K562 (cell line): ENCODE results near the gene KIF6.

Source experiments
- CTCF ChIP-seq, 3 experiments: IDR thresholded peaks in 2 of 3; conservative IDR thresholded peaks in 1 of 3; 2 replicates each; pipeline ENCODE4 v1.5.1; 2011 to 2012; ENCODE audit warnings: low read length in 3 of 3, mild to moderate bottlenecking in 3 of 3, control low read depth in 2 of 3, improper control_type of control experiment in 1 of 3, inconsistent platforms in 1 of 3, low read depth in 1 of 3, mixed read lengths in 1 of 3, moderate library complexity in 1 of 3; ENCODE audit not compliant: insufficient read depth in 2 of 3
- EZH2 ChIP-seq: IDR thresholded peaks from 2 replicates; pipeline ENCODE4 v1.6.1; 2012; ENCODE audit warnings: low read depth, mild to moderate bottlenecking, inconsistent platforms, low read length, borderline replicate concordance
- KDM2B ChIP-seq: fragments of 250-450 bp; sonication (Bioruptor Pico); IDR thresholded peaks from 2 replicates; pipeline ENCODE4 v1.8.0; 2021; ENCODE audit warnings: mild to moderate bottlenecking, moderate library complexity
- LEF1 ChIP-seq: fragments of 450-650 bp; IDR thresholded peaks from 2 replicates; pipeline ENCODE4 v1.6.1; 2016; ENCODE audit warnings: mild to moderate bottlenecking
- MAZ ChIP-seq, 2 experiments: fragments of 450-650 bp in 1 of 2; sonication (generic) in 1 of 2; formaldehyde crosslinking; IDR thresholded peaks in 1 of 2; conservative IDR thresholded peaks in 1 of 2; 2 replicates each; pipeline versions ENCODE4 v1.4.0 to v1.5.0; 2020; ENCODE audit warnings: mild to moderate bottlenecking in 1 of 2, missing genetic modification reagents in 1 of 2
- TRIM28 ChIP-seq: fragments of 450-650 bp; IDR thresholded peaks from 2 replicates; pipeline ENCODE4 v1.6.1; 2017
- ZBTB33 ChIP-seq: sonication (generic); formaldehyde crosslinking; IDR thresholded peaks from 2 replicates; pipeline ENCODE4 v1.8.1; 2023; ENCODE audit warnings: mild to moderate bottlenecking, missing genetic modification reagents
- ZKSCAN1 ChIP-seq: fragments of 150-350 bp; IDR thresholded peaks from 2 replicates; pipeline ENCODE4 v1.6.1; 2016; ENCODE audit warnings: low read depth, low read length
- ZNF407 ChIP-seq: fragments of 450-650 bp; IDR thresholded peaks from 2 replicates; pipeline ENCODE4 v1.6.1; 2016; ENCODE audit warnings: low read depth
- TF ChIP-seq, protein P1 (sequence below): fragments of 250-450 bp; sonication (Bioruptor Pico); IDR thresholded peaks from 2 replicates; pipeline ENCODE4 v1.5.0; 2021

DNA sequence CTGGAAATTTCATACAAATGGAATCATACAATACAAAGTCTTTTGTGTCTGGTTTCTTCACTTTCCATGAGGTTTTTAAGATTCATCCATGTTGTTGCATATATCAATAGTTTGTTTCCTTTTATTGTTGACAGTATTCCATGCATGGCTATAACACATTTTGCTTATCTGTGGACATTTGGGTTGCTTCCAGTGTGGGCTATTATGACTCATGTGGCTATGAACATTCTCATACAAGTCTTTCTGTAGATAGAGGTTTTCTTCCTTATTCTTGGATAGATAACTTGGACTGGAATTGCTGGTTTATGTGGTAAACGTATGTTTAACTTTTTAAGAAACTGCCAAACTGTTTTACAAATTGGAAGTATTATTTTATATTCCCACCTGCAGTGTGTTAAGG is 30.0 kb upstream of the KIF6 start:
- TF ChIP-seq EZH2: no peak
- no peak for TF ChIP-seq LEF1
- TF ChIP-seq ZBTB33 (CRISPR knock-in tag): no peak
- no peak for TF ChIP-seq TRIM28
- TF ChIP-seq ZKSCAN1: no peak
- TF ChIP-seq, protein P1, sequence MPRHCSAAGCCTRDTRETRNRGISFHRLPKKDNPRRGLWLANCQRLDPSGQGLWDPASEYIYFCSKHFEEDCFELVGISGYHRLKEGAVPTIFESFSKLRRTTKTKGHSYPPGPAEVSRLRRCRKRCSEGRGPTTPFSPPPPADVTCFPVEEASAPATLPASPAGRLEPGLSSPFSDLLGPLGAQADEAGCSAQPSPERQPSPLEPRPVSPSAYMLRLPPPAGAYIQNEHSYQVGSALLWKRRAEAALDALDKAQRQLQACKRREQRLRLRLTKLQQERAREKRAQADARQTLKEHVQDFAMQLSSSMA (CRISPR knock-in tag): no peak
- no peak for TF ChIP-seq KDM2B (CRISPR knock-in tag)
- TF ChIP-seq MAZ (CRISPR knock-in tag; conservative IDR thresholded peaks at IDR 0.05 in 1 of 2, IDR thresholded peaks at IDR 0.05 in 1 of 2): no peak
- no peak for TF ChIP-seq ZNF407
- TF ChIP-seq CTCF (IDR thresholded peaks at IDR 0.05 in 2 of 3, conservative IDR thresholded peaks at IDR 0.05 in 1 of 3; ENCODE audit: insufficient read depth in 2 of 3, low read depth in 1 of 3, low read length in 3 of 3): no peak
